HG03439 (cell line): ENCODE data around the gene ZDHHC5.
A peak's percentile ranks its signal among the peaks of the same experiment; 100 is the strongest.
"Not testable (repeated sequence)": the region's sequence is repeated elsewhere in the genome, so short reads cannot be mapped to it uniquely, and the experiment has no call there.

Source experiments
- ATAC-seq: cut with Tn5 transposase; IDR thresholded peaks from one replicate; pipeline ENCODE4 v1.9.1; 2021; ENCODE audit warnings: mild to moderate bottlenecking, moderate library complexity; ENCODE audit not compliant: unreplicated experiment

ZDHHC5 gene

DNA sequence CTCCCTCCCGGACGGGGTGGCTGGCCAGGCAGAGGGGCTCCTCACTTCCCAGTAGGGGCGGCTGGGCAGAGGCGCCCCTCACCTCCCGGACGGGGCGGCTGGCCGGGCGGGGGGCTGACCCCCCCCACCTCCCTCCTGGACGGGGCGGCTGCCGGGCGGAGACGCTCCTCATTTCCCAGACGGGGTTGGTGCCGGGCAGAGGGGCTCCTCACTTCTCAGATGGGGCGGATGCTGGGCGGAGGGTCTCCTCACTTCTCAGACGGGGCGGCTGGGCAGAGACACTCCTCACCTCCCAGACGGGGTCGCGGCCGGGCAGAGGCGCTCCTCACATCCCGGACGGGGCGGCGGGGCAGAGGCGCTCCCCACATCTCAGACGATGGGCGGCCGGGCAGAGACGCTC lies 48.8 kb downstream of the ZDHHC5 start:
- ATAC-seq = not testable (repeated sequence)

DNA sequence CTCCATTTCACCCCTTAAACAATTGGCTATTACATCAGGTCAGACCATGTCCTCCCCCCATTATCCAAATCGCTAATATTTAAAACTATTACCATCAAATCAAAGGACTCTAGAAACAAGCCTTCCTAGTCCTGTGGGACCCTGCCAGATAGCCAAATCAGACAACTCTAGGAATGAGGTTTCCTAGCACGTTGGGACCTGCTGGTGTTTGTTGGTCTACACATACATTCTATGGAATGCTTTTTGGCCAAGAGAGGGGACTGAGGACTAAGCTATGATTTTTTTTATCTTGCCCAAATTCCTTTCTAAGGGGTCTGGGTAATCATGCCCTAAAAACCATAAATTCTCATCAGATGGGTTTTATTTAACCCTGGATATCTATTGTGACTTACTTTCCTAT lies 59.3 kb downstream of the ZDHHC5 start:
- ATAC-seq = no peak

DNA sequence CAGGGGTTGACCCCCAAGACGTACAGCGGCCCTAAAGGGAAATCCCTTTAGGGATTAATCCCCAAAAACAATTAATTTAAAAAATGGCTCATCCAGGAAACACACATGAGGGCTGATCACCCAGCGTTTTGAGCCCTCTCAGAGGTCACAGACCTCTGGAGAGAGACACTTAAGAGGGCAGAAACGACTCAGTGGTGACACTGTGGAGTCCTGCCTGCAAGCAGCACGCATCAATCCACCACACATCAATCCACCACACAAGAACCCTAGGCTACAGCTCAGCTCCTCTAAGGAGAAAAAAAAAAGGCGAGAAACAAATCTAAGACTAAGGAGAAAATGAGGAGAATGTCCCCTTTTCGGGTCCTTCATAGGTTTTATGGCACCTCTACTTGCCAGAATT lies 60.9 kb downstream of the ZDHHC5 start:
- no peak for ATAC-seq

- no peak for ATAC-seq
These were observed 61.6 kb downstream of the ZDHHC5 start for GRCh38 chr11:57729479-57729878.

DNA sequence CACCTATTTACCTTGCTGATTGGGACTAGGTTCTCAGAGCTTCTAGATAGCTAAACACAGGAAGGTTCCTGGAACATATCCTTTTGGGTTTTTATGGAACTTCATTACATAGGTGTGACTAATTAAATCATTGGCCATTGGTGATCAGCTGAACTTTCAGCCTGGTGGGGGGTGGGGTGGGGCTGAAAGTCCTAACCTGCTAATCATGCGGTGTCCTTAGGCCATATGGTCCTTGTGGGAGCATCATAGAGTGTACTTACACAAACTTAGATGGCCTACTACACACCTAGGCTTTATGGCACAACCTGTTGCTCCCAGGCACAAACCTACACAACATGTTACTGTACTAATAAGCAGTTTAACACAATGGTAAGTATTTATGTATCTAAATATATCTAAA lies 64.7 kb downstream of the ZDHHC5 start:
- no peak for ATAC-seq

DNA sequence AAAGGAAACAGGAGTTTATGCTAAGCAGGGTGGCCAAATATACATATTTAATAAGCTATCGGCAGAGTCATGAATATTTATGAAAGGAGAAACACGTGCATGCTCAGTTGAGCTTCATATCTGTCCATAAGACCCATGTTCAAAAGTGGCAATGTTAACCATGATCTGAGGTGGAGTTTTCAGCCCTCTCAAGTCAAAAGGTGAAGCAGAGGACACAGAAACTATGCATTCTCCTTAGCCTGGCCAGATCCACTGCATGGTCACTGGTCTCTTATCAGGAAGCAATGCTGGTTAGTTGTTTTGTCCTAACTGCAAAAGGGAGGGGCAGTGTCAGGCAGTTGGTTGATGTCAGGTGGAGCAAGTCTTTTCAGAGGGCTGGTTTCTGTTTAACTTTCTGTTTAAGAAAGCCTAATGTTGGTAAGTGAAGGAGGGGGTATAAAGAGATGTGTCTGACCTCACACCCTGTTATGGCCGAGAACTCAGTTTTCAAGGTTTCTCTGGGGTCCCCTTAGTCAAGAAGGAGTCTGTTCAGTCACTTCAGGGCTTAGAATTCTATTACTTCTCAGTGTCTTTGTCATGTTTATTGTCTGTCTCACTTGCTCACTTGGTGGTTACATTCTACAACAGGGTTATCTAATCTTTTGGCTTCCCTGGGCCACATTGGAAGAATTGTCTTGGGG lies 67.8 kb downstream of the ZDHHC5 start:
- no peak for ATAC-seq

DNA sequence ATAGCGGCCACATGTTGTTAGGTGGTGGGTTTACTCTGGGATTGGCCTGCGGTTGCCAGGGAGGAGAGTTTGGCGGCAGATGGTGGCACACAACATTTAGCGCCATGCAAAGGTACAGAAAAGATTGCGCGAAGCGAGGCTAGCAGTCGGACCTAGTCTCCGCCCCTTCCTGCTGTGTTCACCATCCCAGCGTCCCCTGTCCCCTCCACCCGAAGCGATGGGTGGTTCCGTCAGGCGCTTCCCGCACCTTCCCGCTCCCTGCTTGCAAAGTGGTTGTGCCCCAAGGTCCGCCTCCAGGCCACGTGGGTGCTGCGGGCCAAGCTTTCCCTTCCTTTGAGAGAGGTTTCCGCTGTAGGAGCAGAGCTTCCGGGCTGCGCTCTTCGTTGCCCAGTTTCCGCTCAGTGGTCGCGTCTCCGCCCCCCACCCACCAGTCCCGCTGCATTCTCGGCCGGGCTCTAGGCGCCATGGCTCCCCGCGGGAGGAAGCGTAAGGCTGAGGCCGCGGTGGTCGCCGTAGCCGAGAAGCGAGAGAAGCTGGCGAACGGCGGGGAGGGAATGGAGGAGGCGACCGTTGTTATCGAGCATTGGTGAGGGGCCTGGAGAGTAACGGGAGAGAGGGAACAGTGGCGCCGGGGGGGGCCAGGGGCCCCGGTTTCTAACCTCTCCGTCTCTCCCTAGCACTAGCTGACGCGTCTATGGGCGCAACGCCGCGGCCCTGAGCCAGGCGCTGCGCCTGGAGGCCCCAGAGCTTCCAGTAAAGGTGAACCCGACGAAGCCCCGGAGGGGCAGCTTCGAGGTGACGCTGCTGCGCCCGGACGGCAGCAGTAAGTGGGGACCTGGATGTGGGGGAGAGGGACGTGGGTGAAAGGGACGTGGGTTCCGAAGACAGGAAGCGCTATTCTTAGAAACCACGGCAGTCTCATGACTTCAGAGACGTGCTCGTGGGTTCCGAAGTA lies 73.5 kb downstream of the ZDHHC5 start, which contains the start of gene SELENOH:
SELENOH (plus strand) TSS at position 360 of the 955 bp plus-strand sequence; CDS start at position 465, 105 bp downstream.
- ATAC-seq = peak; percentile 92

GRCh38 chr11:57742087-57742452 lies 74.2 kb downstream of the ZDHHC5 start:
- no peak for ATAC-seq

DNA sequence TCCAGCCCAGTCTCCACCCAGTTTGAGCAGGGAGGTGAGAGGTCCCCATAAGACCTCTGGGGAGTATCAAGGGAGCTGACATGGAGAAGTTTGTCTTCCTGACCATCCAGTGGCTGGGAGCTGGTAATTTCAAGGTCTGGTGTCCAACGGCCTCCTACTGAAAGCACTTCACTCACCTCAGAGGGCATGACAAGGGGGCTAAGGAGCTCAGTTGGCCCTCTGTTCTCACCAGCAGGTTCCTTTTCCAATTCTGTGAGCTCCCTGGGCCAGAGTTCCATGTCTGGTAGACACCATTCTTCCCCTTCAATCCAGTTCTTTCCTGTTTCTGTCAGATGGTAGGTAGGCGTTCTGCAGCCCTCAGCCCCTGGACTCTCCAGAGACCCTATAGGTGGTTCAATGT lies 76.4 kb downstream of the ZDHHC5 start:
- ATAC-seq = no peak

DNA sequence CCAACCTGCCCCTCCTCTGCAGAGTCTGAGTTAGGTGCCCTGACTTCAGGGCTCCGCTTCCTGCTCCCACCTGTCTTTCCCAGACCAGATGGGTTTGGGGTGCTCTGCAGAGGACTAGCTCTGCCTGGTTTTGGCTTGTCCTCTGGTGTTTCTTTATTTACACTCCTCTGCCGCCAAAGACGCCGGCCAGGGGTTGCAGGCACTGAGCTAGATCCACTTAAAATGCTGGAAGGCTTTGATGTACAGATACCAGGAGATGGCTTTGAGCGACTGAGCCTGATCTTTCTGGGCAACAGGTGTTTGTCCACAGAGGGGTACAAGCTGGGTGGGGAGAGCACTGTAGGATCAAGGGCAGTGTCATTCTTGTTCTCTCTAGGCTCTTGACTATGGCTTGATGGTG lies 77.3 kb downstream of the ZDHHC5 start:
- no peak for ATAC-seq

DNA sequence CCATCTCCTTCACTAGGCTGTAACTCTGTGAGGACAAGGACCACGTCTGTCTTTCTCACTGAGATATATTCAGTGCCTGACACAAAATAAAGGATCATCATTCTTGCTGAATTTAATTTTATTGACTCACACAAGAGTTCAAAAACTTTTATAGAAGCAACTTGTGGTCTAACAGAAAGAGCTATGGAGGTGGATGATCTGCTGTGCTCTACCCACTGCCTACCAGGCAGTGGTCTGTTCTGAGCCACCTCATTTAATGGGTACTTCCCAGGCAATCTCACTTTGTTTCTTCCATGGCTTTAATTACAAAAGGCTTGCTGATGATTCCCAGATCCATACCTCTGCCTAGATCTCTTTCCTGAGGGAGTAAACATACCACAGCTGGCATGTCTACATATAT lies 79.0 kb downstream of the ZDHHC5 start:
- no peak for ATAC-seq
